Prostate gland (tissue), 2 donors: ENCODE data around the gene SH3D19.

ENCODE experiments used
- CTCF ChIP-seq, 4 experiments: fragments of 200-600 bp in 2 of 4; fragments of 450-650 bp in 2 of 4; sonication (generic) in 2 of 4; IDR thresholded peaks; 1 replicate in 3 of 4; 2 replicates in 1 of 4; pipeline ENCODE4 v1.5.1; 2016 to 2019; ENCODE audit warnings: antibody characterized with exemption in 4 of 4, mild to moderate bottlenecking in 2 of 4, moderate library complexity in 2 of 4
- POLR2A ChIP-seq: fragments of 450-650 bp; IDR thresholded peaks from one replicate; pipeline ENCODE4 v1.6.1; 2016; ENCODE audit warnings: antibody characterized with exemption, mild to moderate bottlenecking
- POLR2AphosphoS5 ChIP-seq: sonication (generic); formaldehyde crosslinking; IDR thresholded peaks from one replicate; pipeline ENCODE4 v1.6.1; 2017; ENCODE audit warnings: antibody characterized with exemption

GRCh38 chr4:151250706-151251105 is 74.7 kb downstream of the SH3D19 start:
- TF ChIP-seq CTCF (IDR thresholded peaks at IDR 0.05) (no peak), POLR2A (no peak), POLR2AphosphoS5 (no peak)
